ENCODE results near the gene GNG2. TPM values are rescaled to one million over a fixed set of nuclear protein-coding genes. Genes with fewer than 3 reads are reported as not detected.

Gene GNG2
- total RNA-seq, 1 experiment from 2014 or later: 0.33 TPM

DNA sequence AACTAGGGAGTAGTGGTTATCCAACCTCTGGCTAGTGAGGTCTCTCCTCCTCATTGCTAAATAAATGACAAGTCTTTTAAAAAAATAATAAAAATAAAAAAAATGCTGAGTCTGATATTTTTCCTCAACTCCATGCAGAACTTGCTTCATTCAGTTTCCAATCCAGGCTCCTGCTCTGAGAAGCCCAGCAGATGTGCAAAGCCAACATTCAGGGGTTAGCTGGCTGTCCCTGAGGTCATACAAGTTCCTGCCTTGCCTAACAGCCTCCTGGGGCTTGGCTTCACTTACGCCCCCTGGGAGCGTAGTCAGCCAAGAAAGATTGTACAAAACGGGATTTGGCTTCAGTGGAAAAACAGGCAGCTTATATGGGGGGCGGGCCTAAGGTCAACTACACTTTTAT lies 152.2 kb downstream of the GNG2 start:
- no peak for TF ChIP-seq EZH2 (IDR thresholded peaks at IDR 0.05; ENCODE audit: low read depth)
- TF ChIP-seq, protein P1, sequence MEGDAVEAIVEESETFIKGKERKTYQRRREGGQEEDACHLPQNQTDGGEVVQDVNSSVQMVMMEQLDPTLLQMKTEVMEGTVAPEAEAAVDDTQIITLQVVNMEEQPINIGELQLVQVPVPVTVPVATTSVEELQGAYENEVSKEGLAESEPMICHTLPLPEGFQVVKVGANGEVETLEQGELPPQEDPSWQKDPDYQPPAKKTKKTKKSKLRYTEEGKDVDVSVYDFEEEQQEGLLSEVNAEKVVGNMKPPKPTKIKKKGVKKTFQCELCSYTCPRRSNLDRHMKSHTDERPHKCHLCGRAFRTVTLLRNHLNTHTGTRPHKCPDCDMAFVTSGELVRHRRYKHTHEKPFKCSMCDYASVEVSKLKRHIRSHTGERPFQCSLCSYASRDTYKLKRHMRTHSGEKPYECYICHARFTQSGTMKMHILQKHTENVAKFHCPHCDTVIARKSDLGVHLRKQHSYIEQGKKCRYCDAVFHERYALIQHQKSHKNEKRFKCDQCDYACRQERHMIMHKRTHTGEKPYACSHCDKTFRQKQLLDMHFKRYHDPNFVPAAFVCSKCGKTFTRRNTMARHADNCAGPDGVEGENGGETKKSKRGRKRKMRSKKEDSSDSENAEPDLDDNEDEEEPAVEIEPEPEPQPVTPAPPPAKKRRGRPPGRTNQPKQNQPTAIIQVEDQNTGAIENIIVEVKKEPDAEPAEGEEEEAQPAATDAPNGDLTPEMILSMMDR (conservative IDR thresholded peaks at IDR 0.05): no peak
- H4K20me1 ChIP-seq (ENCODE audit: insufficient read depth): no peaks in the 10 kb centered on the region
- no peaks in the 10 kb centered on the region for H3K4me1 ChIP-seq (replicated peaks; ENCODE audit: insufficient read depth)
- peaks cover 9% of the 10 kb centered on the region for H3F3A ChIP-seq (ENCODE audit: insufficient read depth, low read depth)
- no TSS peak for BruUV-seq (replicated peaks)
- CTCF ChIA-PET: no interaction called here
- no peaks in the 10 kb centered on the region for H3K9me2 ChIP-seq (ENCODE audit: insufficient read depth)
- no peaks in the 10 kb centered on the region for H3K79me2 ChIP-seq (ENCODE audit: low read depth)
- H3K4me2 ChIP-seq: no peak overlapping the region
- POLR2A ChIA-PET (ENCODE audit: unreplicated experiment): no interaction called here
- no peak overlapping the region for H3K27ac ChIP-seq
- H2AFZ ChIP-seq: no peak overlapping the region
- no peak overlapping the region for H3K4me3 ChIP-seq
- H3K27me3 ChIP-seq (ENCODE audit: insufficient read depth, low read depth): no peaks in the 10 kb centered on the region
- peaks cover 22% of the 10 kb centered on the region for H3K36me3 ChIP-seq (ENCODE audit: low read depth)
- no peak for DNase-seq
- intact Hi-C loops (cut with micrococcal nuclease; ENCODE audit: unreplicated experiment): loop anchor here (10.0 kb wide), 1 partner anchor 62 kb away; no protein-coding TSS in a partner anchor
- H3K9me3 ChIP-seq (ENCODE audit: insufficient read depth, low read depth): no peaks in the 10 kb centered on the region

DNA sequence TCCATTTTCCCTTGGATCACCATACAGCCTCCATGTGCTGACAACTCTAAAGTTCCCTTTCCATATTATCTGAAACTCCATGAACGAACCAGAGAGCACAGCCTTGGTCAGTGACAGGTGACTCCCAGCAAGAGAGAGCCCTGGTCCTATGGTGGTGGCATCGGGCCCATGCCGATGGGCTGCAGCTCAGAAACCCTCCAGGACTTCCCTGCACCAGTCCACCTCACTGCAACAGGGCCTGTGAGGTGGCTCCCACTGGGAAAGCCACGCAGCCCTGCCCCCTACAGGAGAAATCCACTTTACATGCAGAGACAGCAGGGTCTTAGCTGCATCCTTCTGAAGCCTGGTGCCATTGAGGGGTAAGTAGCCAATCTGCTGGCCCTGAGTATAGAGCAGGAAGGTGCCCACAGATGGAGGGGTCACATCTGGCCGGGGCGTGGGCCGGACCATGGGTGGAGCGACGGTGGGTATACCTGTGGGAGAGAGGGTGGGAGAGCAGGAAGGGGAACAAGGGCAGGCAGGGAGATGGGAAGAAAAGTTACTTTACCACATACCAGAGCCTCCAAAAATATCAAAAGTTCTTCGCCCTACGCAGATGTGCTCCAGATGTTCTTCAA lies 153.7 kb downstream of the GNG2 start:
- Histone ChIP-seq H3K27me3 (ENCODE audit: insufficient read depth, low read depth) (no peaks in the 10 kb centered on the region), H3K27ac (no peak overlapping the region), H2AFZ (no peak overlapping the region), H3K9me2 (ENCODE audit: insufficient read depth) (no peaks in the 10 kb centered on the region), H3K4me2 (no peak overlapping the region), H4K20me1 (ENCODE audit: insufficient read depth) (no peaks in the 10 kb centered on the region), H3F3A (ENCODE audit: insufficient read depth, low read depth) (peaks cover 9% of the 10 kb centered on the region), H3K79me2 (ENCODE audit: low read depth) (no peaks in the 10 kb centered on the region), H3K9me3 (ENCODE audit: insufficient read depth, low read depth) (no peaks in the 10 kb centered on the region), H3K4me1 (replicated peaks; ENCODE audit: insufficient read depth) (no peaks in the 10 kb centered on the region), H3K4me3 (no peak overlapping the region), H3K36me3 (ENCODE audit: low read depth) (peaks cover 8% of the 10 kb centered on the region; the same call in 1 of the 2 replicates)
- ChIA-PET CTCF (no interaction called here), POLR2A (ENCODE audit: unreplicated experiment) (no interaction called here)
- DNase-seq: no peak
- intact Hi-C loops (cut with micrococcal nuclease; ENCODE audit: unreplicated experiment): loop anchor here (10.0 kb wide), 1 partner anchor 61 kb away; no protein-coding TSS in a partner anchor
- TF ChIP-seq, protein P1 (conservative IDR thresholded peaks at IDR 0.05): no peak; the same call in 1 of the 2 replicates
- no peak for TF ChIP-seq EZH2 (IDR thresholded peaks at IDR 0.05; ENCODE audit: low read depth)
- no TSS peak for BruUV-seq (replicated peaks)

DNA sequence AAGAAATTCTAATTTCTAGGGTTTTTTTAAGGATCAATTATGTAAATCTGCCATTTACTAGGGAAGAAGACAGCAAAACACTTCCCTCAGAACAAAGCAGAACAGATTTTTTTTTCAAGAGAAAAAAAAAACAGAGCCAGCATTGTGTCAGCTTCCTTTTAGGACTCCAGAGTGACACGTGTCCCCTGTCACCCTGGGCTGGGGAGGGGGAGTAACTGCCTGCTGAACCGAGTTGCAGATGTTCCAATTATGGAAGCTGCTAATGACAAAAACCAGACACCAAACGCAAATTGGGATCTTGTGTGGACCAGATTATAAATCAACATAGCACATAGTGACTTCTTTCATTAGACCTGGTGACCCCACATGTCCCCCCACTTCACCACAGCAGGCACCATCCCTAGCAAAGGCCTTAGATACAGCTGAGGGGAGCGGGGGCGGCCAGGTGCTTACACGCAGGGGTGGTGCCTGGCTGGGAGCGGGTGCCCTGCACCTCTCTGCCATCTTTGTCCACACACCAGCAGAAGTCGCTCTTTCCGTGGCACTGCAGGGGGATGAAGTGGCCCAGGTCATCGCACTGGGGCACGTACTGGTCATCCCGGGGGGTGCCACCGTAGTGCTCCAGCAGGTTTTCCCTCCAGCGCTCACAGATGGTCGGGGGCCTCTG lies 154.3 kb downstream of the GNG2 start:
- Histone ChIP-seq H3K9me2 (ENCODE audit: insufficient read depth) (no peaks in the 10 kb centered on the region), H3K36me3 (ENCODE audit: low read depth) (0 out of 2 replicates have a peak, but pooled peaks cover 4% of the 10 kb centered on the region), H4K20me1 (ENCODE audit: insufficient read depth) (no peaks in the 10 kb centered on the region), H3K4me3 (no peak overlapping the region), H3K4me1 (replicated peaks; ENCODE audit: insufficient read depth) (no peaks in the 10 kb centered on the region), H3K79me2 (ENCODE audit: low read depth) (no peaks in the 10 kb centered on the region), H3F3A (ENCODE audit: insufficient read depth, low read depth) (peaks cover 9% of the 10 kb centered on the region), H2AFZ (no peak overlapping the region), H3K4me2 (no peak overlapping the region), H3K27me3 (ENCODE audit: insufficient read depth, low read depth) (no peaks in the 10 kb centered on the region), H3K27ac (no peak overlapping the region), H3K9me3 (ENCODE audit: insufficient read depth, low read depth) (no peaks in the 10 kb centered on the region)
- no peak for DNase-seq
- intact Hi-C loops (cut with micrococcal nuclease; ENCODE audit: unreplicated experiment): loop anchor here (10.0 kb wide), 1 partner anchor 60 kb away; no protein-coding TSS in a partner anchor
- TF ChIP-seq, protein P1 (conservative IDR thresholded peaks at IDR 0.05): no peak
- no peak for TF ChIP-seq EZH2 (IDR thresholded peaks at IDR 0.05; ENCODE audit: low read depth)
- ChIA-PET CTCF (interaction anchor here (0.5 to 1.3 kb wide), 2 partner anchors 13 to 110 kb away, joined by 4 to 13 read pairs; no protein-coding TSS in a partner anchor), POLR2A (ENCODE audit: unreplicated experiment) (no interaction called here)
- BruUV-seq (replicated peaks): no TSS peak

All from PC-9 (cell line).